GM12874 (cell line): ENCODE data around the gene ZMIZ1.

Source experiments
- TF ChIP-seq, protein P1 (sequence below): IDR thresholded peaks from 2 replicates; pipeline ENCODE4 v1.5.1; 2011; ENCODE audit warnings: low read depth, mild to moderate bottlenecking, control low read depth, low read length, moderate library complexity; ENCODE audit not compliant: insufficient read depth

Gene ZMIZ1

DNA sequence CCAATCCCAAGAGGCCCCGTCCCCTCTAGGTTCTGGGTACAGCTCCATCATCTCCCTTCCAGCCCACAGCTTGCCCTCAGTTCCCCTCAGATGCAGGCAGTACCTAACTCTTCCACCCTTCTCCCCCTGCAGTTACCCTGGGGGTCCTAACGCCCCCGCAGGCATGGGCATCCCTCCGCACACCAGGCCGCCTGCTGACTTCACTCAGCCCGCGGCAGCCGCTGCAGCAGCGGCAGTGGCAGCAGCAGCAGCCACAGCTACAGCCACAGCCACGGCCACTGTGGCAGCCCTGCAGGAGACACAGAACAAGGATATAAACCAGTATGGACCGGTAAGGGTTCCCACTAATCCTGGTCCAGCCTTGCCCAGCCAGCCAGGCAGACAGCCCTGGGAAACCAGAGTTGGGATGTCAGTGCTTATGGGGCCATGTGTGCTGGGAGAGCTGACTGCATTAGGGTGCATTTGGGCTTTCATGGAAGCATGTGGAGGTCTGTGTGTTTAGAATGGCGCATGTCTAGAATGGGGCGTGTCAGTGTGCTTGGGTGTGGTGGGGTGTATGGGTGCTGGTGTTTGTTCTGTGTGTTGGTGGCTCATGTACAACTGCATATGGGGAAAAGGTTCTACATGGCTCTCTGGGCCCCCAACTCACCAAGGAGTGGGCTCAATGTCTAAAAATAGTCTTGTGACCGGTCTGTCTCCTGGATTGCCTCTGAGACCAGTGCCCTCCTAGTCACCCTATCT lies 223.4 kb downstream of the ZMIZ1 start:
- TF ChIP-seq, protein P1, sequence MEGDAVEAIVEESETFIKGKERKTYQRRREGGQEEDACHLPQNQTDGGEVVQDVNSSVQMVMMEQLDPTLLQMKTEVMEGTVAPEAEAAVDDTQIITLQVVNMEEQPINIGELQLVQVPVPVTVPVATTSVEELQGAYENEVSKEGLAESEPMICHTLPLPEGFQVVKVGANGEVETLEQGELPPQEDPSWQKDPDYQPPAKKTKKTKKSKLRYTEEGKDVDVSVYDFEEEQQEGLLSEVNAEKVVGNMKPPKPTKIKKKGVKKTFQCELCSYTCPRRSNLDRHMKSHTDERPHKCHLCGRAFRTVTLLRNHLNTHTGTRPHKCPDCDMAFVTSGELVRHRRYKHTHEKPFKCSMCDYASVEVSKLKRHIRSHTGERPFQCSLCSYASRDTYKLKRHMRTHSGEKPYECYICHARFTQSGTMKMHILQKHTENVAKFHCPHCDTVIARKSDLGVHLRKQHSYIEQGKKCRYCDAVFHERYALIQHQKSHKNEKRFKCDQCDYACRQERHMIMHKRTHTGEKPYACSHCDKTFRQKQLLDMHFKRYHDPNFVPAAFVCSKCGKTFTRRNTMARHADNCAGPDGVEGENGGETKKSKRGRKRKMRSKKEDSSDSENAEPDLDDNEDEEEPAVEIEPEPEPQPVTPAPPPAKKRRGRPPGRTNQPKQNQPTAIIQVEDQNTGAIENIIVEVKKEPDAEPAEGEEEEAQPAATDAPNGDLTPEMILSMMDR: no peak

DNA sequence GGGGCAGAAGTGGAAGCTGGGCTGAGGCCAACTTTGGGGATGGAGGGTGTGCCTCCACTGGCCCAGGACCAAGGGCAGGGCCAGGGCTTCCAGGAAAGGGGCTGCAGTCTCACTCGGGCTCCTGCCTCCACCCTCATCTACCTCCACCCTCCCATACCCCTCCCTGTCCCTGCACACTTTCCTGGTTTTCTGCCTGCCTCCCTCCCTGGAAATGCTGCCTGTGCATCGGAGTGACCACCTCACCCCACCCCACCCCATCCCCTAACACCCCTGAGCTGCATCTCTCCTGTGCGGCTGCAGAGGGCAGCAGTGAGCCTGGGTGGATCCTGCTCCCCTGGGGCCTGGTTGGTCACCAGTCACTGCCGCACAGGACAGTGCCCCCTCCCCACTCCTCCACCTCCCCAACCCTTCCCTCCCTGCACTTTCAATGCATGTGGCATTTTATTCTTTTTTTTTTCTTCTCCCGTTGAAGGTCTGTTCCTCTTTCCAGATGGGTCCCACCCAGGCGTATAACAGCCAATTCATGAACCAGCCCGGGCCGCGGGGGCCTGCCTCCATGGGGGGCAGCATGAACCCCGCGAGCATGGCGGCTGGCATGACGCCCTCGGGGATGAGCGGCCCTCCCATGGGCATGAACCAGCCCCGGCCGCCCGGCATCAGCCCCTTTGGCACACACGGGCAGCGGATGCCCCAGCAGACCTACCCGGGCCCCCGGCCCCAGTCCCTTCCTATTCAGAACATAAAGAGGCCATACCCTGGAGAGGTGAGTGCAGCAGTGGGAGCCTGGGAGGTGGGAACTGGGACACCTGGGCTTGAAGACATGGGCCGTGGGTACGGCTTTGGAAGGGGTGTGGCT lies 224.4 kb downstream of the ZMIZ1 start:
- TF ChIP-seq, protein P1: peak; percentile 83

- TF ChIP-seq, protein P1: no peak
Observed at GRCh38 chr10:79293841-79294581, 225.2 kb downstream of the ZMIZ1 start.

DNA sequence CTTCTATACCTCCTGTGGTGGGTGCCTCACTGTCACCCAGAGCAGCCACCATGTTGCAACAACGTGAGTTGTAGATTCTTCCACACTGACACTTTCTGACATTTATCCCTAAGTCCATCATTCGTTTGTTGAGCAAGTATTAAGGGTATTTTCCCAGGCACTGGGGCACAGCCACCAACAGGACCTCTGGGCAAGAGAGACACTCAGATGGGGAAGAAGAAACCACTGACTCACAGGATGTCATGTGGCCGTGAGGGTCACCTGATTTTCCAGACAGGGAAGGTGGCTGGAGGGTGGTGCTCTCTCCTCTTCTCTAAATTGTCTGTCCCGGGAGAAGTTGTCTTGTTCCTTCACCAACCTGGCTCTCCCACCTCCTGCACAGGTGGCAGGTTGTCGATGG lies 226.8 kb downstream of the ZMIZ1 start:
- TF ChIP-seq, protein P1: no peak

DNA sequence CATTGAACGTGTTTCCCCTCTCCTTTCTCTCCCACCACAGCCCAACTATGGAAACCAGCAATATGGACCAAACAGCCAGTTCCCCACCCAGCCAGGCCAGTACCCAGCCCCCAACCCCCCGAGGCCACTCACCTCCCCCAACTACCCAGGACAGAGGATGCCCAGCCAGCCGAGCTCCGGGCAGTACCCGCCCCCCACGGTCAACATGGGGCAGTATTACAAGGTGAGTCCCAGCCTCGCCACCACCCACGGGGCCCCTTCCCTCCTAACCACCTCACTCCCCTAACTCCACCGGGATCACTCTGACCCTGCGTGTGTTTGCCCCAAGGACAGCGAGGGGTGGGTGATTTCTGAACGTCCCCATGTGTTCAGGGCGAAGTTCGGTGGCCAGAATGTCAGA lies 227.7 kb downstream of the ZMIZ1 start:
- TF ChIP-seq, protein P1: no peak

GRCh38 chr10:79298403-79299244 lies 229.9 kb downstream of the ZMIZ1 start:
- TF ChIP-seq, protein P1: no peak
